B cell (primary cell): ENCODE data around the gene STAC. TPM values are rescaled to one million over a fixed set of nuclear protein-coding genes. Genes with fewer than 3 reads are reported as not detected.

Source experiments
- ATAC-seq: fragments of 200-7000 bp; cut with Tn5 transposase; one replicate; pipeline ENCODE4 v1.10.0; 2021; ENCODE audit warnings: low read depth, mild to moderate bottlenecking, moderate number of reproducible peaks, moderate library complexity
- CTCF ChIA-PET: fragments of 350-600 bp; sonication (Branson Sonifier 250); formaldehyde crosslinking; loops from one replicate; lab custom pipeline; 2021; ENCODE audit warnings: antibody characterized with exemption, inconsistent platforms; lab: Charles Lee
- POLR2A ChIA-PET: fragments of 350-600 bp; sonication (Branson Sonifier 250); formaldehyde crosslinking; loops from one replicate; lab custom pipeline; 2021; ENCODE audit warnings: antibody characterized with exemption; lab: Charles Lee
- DNase-seq: peaks from one replicate; pipeline ENCODE4 v3.0.0; 2013
- H2AFZ ChIP-seq: 2 replicates; pipeline ENCODE4 v1.6.1; 2012; ENCODE audit warnings: mild to moderate bottlenecking, low read depth, low read length; ENCODE audit not compliant: insufficient read depth, poor library complexity, severe bottlenecking
- H3K27ac ChIP-seq, 2 donors: 1 replicate in 1 of 2; 2 replicates in 1 of 2; pipeline ENCODE4 v1.5.1; 2012 to 2013; ENCODE audit warnings: low read length in 2 of 2, mild to moderate bottlenecking in 2 of 2, moderate library complexity in 1 of 2
- H3K27me3 ChIP-seq, 4 experiments: fragments of 200-600 bp in 1 of 4; sonication (generic) in 1 of 4; replicated peaks in 1 of 4; 1 replicate in 2 of 4; 2 replicates in 2 of 4; pipeline versions ENCODE4 v1.6.1 to v1.7.0; 2013 to 2016; ENCODE audit warnings: low read length in 3 of 4, mild to moderate bottlenecking in 2 of 4, mixed read lengths in 1 of 4, moderate library complexity in 1 of 4; ENCODE audit not compliant: insufficient read depth in 4 of 4, control insufficient read depth in 3 of 4; ENCODE audit errors: control extremely low read depth in 1 of 4
- H3K36me3 ChIP-seq, 2 experiments: replicated peaks in 1 of 2; 1 replicate in 1 of 2; 2 replicates in 1 of 2; pipeline versions ENCODE4 v1.6.1 to v1.7.1; 2013; ENCODE audit warnings: low read length in 1 of 2; ENCODE audit not compliant: insufficient read depth in 2 of 2, control insufficient read depth in 1 of 2; ENCODE audit errors: control extremely low read depth in 1 of 2, extremely low read depth in 1 of 2
- H3K4me1 ChIP-seq, 2 donors: fragments of 200-600 bp in 1 of 2; sonication (generic) in 1 of 2; 1 replicate in 1 of 2; 2 replicates in 1 of 2; pipeline versions ENCODE4 v1.5.1 to v1.6.1; 2013 to 2017; ENCODE audit warnings: low read length in 2 of 2; ENCODE audit not compliant: control insufficient read depth in 2 of 2, insufficient read depth in 2 of 2
- H3K4me2 ChIP-seq: replicated peaks from 2 replicates; pipeline ENCODE3; 2012; ENCODE audit warnings: mild to moderate bottlenecking, low read depth, low read length; ENCODE audit not compliant: poor library complexity, severe bottlenecking
- H3K4me3 ChIP-seq, 5 experiments: fragments of 200-600 bp in 1 of 5; sonication (generic) in 1 of 5; 1 replicate in 3 of 5; 2 replicates in 2 of 5; pipeline versions ENCODE4 v1.5.1 to v1.7.0; 2011 to 2016; ENCODE audit warnings: low read length in 4 of 5, mild to moderate bottlenecking in 4 of 5, low read depth in 2 of 5, control low read depth in 1 of 5, moderate library complexity in 1 of 5; ENCODE audit not compliant: insufficient read depth in 1 of 5; ENCODE audit errors: control extremely low read depth in 1 of 5, extremely low read depth in 1 of 5
- H3K79me2 ChIP-seq: fragments of 200-600 bp; sonication (generic); one replicate; pipeline ENCODE4 v1.6.0; 2016; ENCODE audit warnings: low read length; ENCODE audit not compliant: control insufficient read depth, insufficient read depth
- H3K9ac ChIP-seq: fragments of 200-600 bp; sonication (generic); 2 replicates; pipeline ENCODE4 v1.6.1; 2017; ENCODE audit warnings: mild to moderate bottlenecking, low read length, moderate library complexity
- H3K9me3 ChIP-seq, 3 donors: one replicate each; pipeline versions ENCODE4 v1.6.1 to v1.7.1; 2013; ENCODE audit warnings: low read length in 2 of 3; ENCODE audit not compliant: control insufficient read depth in 2 of 3, insufficient read depth in 1 of 3; ENCODE audit errors: control extremely low read depth in 1 of 3
- H4K20me1 ChIP-seq: 2 replicates; pipeline ENCODE4 v1.6.0; 2012; ENCODE audit warnings: mild to moderate bottlenecking, low read length; ENCODE audit not compliant: insufficient read depth, control insufficient read depth, poor library complexity, severe bottlenecking
- H3K27ac Mint-ChIP-seq: one replicate; pipeline ENCODE4 v1.8.0; 2021; ENCODE audit warnings: mixed read lengths
- H3K27me3 Mint-ChIP-seq: one replicate; pipeline ENCODE4 v1.8.0; 2021; ENCODE audit warnings: mixed read lengths
- H3K4me1 Mint-ChIP-seq: one replicate; pipeline ENCODE4 v1.8.0; 2021; ENCODE audit warnings: mixed read lengths
- H3K4me3 Mint-ChIP-seq: one replicate; pipeline ENCODE4 v1.8.0; 2021; ENCODE audit warnings: mixed read lengths
- H3K9me3 Mint-ChIP-seq: one replicate; pipeline ENCODE4 v1.8.0; 2022; ENCODE audit warnings: mixed read lengths; ENCODE audit not compliant: insufficient read depth
- EZH2 ChIP-seq: IDR thresholded peaks from 2 replicates; pipeline ENCODE4 v1.6.1; 2012; ENCODE audit warnings: borderline replicate concordance, low read depth, mild to moderate bottlenecking, moderate library complexity, low read length; ENCODE audit not compliant: insufficient read depth, poor library complexity, severe bottlenecking
- WGBS: methylation state at CpG from one replicate; pipeline ENCODE4 v1.1.5; 2013; ENCODE audit warnings: missing lambda C conversion rate; ENCODE audit not compliant: insufficient coverage; 5-methylcytosine and 5-hydroxymethylcytosine counted together
- intact Hi-C: fragments of 100-400 bp; cut with micrococcal nuclease; formaldehyde crosslinking; loops from one replicate; pipeline ENCODE4 v1.10.0; 2022
- polyA plus RNA-seq: library from polyadenylated mRNA; depleted of rRNA; stranded (reverse); fragments of >200 nt; gene quantifications from 2 replicates; pipeline ENCODE4 v1.2.3, GENCODE V29; 2012
- total RNA-seq, 2 donors: library from RNA; stranded (reverse); fragments of 120-200 nt in 1 of 2; gene quantifications; 1 replicate in 1 of 2; 2 replicates in 1 of 2; pipeline versions ENCODE4 v1.2.3 to v1.2.4, GENCODE V29; 2013 to 2022
- TF ChIP-seq, protein P1 (sequence below): fragments of 200-600 bp; IDR thresholded peaks from one replicate; pipeline ENCODE4 v1.8.0; 2022; ENCODE audit warnings: antibody characterized with exemption, mild to moderate bottlenecking

STAC gene
- total and polyA plus RNA-seq, 2 donors (not counting 1 experiment from before 2014, with no cell fraction given), result not detected

DNA sequence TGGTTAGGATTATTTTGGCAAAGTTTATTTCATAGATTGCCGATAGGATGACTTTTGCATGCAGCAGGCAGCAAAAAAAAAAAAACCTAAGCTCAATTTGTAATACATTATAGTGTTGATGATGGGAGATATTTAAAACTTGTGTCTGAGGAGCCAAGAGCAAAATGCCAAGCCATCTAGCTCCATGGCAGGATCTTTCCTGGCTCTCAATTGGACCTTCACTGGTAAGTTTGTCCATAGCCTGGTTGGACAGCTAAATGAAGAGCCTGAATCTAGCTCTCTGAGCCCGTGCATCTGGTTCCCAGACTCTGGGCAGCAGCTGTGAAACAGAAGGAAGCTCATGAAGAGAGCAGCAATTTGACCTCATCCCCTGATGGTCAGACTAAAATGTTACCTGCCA is 17.5 kb downstream of the STAC start:
- no peak overlapping the region for H3K4me2 ChIP-seq

DNA sequence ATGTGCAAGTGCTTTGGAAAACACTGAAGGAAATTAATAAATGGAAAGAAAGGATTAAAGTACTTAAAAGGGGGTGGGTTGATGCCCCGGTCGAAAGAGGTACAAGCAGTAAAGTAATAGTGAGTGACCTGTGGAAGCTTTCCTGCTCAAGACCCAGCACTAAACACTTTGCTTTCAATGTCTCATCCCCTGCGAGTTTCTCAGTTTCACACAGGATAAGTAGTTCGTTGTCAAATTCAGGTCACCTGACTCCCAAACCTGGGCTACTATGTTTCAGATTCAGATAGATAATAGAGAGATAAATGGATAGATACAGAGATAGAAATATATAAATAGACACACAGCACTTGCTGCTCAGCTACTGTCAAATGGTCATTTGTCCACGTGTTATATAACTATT is 19.6 kb downstream of the STAC start:
- H3K4me1 Mint-ChIP-seq, result no peaks in the 10 kb centered on the region
- Histone ChIP-seq H2AFZ (no peak overlapping the region), H3K36me3 (no peaks in the 10 kb centered on the region), H3K9me3 (no peaks in the 10 kb centered on the region), H3K4me3 (no peak overlapping the region), H4K20me1 (no peaks in the 10 kb centered on the region), H3K9ac (no peak overlapping the region), H3K27ac (no peak overlapping the region), H3K27me3 (peaks cover 0 to 3% (median 0%) of the 10 kb centered on the region in 4 experiments), H3K4me1 (no peaks in the 10 kb centered on the region), H3K79me2 (no peaks in the 10 kb centered on the region), H3K4me2 (no peak overlapping the region)
- no CpG with 5 or more reads among the region's 5 CpGs for WGBS
- DNase-seq (no peak), ATAC-seq (no peak)
- H3K27ac Mint-ChIP-seq, result no peak overlapping the region
- peaks cover 10% of the 10 kb centered on the region for H3K27me3 Mint-ChIP-seq
- TF ChIP-seq EZH2, result no peak
- TF ChIP-seq, protein P1, sequence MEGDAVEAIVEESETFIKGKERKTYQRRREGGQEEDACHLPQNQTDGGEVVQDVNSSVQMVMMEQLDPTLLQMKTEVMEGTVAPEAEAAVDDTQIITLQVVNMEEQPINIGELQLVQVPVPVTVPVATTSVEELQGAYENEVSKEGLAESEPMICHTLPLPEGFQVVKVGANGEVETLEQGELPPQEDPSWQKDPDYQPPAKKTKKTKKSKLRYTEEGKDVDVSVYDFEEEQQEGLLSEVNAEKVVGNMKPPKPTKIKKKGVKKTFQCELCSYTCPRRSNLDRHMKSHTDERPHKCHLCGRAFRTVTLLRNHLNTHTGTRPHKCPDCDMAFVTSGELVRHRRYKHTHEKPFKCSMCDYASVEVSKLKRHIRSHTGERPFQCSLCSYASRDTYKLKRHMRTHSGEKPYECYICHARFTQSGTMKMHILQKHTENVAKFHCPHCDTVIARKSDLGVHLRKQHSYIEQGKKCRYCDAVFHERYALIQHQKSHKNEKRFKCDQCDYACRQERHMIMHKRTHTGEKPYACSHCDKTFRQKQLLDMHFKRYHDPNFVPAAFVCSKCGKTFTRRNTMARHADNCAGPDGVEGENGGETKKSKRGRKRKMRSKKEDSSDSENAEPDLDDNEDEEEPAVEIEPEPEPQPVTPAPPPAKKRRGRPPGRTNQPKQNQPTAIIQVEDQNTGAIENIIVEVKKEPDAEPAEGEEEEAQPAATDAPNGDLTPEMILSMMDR, result no peak
- H3K9me3 Mint-ChIP-seq, result no peaks in the 10 kb centered on the region
- ChIA-PET POLR2A (no interaction called here), CTCF (no interaction called here)
- no peak overlapping the region for H3K4me3 Mint-ChIP-seq
- intact Hi-C loops, result no loop called here

More for the DNA sequence above, 17.5 kb downstream of the STAC start:
- WGBS, result 100% methylated on average over 1 of the region's 2 CpGs
- TF ChIP-seq, protein P1, result no peak
- no peak for TF ChIP-seq EZH2
- ChIA-PET CTCF (no interaction called here), POLR2A (no interaction called here)
- Histone ChIP-seq H3K27me3 (peaks cover 0 to 3% (median 0%) of the 10 kb centered on the region in 4 experiments), H3K9me3 (no peaks in the 10 kb centered on the region), H3K4me3 (no peak overlapping the region), H2AFZ (no peak overlapping the region), H3K27ac (no peak overlapping the region), H3K4me1 (no peaks in the 10 kb centered on the region), H3K36me3 (no peaks in the 10 kb centered on the region), H3K79me2 (no peaks in the 10 kb centered on the region), H3K9ac (no peak overlapping the region), H4K20me1 (no peaks in the 10 kb centered on the region)
- Mint-ChIP-seq H3K9me3 (no peaks in the 10 kb centered on the region), H3K4me3 (no peak overlapping the region), H3K4me1 (no peaks in the 10 kb centered on the region), H3K27me3 (peaks cover 18% of the 10 kb centered on the region), H3K27ac (no peak overlapping the region)
- intact Hi-C loops, result no loop called here
- ATAC-seq (no peak), DNase-seq (no peak)
